Forelimb muscle (tissue), 1 donor: Measurements from ENCODE around the gene IMP4. TPM values are rescaled to one million over a fixed set of nuclear protein-coding genes. Genes with fewer than 3 reads are reported as not detected.
"Not testable (repeated sequence)": the region's sequence is repeated elsewhere in the genome, so short reads cannot be mapped to it uniquely, and the experiment has no call there.

Experiments used
- DNase-seq: peaks from one replicate; pipeline ENCODE4 v3.0.0-alpha.2; 2013; ENCODE audit warnings: low read depth
- polyA plus RNA-seq: library from polyadenylated mRNA; unstranded; fragments of 120-200 nt; gene quantifications from one replicate; pipeline ENCODE4 v1.2.1, GENCODE V29; 2013; ENCODE audit not compliant: insufficient read length

The IMP4 gene
- polyA plus RNA-seq: 39.8 TPM

DNA sequence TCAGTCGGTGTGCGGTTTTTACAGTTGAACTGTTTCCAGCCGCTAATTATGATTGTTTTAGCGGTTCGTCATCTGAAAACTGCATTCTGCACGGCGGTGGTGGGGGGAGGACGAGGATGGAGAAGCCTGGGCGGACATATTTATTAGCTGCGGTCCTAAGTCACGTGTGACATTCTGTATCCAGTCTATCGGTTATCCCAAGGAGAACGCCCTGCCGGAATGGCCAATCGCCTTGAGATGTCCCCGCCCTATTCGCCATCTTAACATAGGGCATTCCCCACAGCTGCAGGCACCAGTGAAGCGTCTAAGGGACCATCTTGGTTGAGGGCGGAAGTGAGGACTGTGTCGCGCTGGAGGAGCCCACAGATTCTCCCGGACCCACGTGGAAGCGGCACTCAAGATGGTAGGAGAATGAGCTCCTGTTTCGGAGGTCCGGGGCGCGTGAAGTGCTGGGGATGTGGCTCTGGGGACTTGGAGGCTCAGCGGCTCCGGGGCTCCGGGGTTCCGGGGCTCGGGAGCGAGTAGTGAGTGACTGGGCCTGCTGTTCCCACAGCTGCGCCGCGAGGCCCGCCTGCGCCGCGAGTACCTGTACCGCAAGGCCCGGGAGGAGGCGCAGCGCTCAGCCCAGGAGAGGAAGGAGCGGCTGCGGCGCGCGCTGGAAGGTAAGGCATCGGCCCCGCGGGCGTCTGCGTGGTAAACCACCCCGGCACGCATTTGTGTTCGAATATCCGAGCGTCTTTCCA lies at the start of gene IMP4:
IMP4 (plus strand) TSS at position 365 of the 743 bp plus-strand sequence; CDS start at position 401, 36 bp downstream.
- peak; percentile 99 for DNase-seq

DNA sequence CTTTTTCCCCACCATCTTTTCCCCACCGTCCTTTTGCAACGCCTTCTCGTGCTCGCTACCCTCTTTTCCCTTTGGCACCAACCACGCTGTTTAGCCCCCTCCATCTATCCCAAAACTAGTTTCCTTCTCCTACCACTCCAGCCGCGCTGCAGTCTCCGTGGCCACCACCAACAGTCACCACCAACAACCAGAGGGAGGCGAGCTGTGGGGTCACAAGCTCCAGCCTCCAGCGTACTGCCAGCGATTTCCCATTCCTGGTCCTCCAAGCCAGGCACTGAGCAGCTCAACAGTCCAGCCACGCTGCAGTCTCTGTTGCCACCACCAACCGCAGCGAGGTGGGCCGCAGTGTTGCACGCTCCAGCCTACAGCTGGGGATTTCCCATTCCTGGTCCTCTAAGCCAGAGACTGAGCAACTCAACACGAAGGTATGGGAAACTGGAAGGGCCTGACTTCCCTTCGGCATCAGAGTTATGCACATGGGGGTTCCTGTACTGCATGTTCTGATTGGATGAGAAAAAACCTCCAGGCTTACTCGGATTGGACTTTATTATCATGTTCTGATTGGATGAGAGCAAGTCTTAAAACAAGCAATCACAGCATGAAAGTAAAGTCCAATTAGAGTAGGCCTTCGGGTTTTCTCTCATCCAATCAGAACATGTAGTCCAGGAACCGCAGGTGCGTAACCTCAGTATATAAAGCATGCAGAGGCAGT lies 42.3 kb upstream of the IMP4 start:
- no peak for DNase-seq

DNA sequence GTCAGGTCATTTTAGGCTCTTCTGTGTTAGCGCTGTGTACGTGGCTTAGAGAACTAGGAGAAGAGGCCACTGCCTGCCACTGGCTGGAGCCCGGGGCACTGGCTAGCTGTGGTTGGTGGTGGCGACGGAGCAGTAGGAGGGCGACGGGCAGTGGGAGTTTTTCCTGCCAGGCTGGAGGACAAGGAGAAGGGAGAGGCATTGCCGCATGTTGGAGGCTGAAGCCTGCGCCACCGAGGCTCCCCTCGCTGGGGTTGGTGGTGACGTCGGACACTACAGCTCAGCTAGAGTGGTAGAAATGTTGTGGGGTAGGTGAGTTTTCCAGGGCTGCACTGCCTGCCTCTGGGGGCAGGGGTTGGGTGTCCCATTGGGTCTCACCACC lies 41.7 kb upstream of the IMP4 start:
- no peak for DNase-seq

DNA sequence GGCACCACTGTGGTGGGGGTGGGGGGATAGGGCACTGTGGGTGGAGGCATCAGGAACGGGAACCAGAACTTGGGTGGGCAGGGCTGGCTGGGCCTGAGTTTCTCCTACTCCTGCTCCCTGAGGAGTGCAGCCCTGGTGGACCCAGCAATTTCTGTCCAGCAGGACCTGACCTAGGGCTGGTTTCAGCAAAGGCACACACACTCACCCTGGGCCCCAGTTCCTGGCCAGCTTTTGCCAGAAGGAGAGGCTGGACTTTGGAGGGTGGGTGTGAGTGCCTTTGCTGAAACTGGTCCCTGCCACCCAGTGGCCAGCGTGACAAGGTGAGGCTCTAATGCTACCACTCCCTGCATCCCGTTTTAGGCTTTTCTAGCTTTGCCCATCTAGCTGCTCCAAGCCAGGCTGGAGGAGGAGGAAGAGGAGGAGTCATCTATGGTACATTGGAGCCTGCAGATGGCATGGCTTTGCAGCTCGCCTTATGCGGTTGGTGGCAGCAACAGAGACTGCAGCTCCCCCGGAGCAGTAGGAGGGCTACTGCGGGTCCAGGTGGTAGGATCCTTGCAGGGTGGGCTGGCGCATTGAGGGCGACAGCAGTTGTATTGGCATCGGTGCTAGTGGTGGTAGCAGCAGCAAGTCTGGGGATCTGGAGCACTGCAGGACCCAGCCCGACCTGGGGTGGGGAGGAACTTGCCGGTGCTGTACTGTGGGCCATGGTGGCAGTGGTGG lies 40.4 kb upstream of the IMP4 start:
- no peak for DNase-seq

DNA sequence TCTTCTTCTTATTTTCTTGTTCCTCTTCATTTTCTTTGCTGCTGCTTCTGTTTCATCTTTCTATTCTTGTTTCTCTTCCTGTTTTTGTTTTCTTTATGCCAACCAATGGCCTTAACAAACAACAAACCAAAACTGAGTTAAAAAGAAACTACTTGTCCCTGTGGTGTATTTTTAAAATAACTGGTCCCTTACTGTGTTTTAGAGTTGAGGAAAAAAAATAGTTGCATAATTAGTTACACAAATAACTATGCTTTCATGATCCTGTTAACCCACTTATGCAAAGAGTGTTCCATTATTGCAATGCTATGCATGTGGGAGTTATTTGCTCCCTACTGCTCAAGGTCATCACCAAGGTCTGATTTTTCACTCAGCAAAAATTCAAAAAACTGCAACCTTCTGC lies 39.5 kb upstream of the IMP4 start:
- no peak for DNase-seq

DNA sequence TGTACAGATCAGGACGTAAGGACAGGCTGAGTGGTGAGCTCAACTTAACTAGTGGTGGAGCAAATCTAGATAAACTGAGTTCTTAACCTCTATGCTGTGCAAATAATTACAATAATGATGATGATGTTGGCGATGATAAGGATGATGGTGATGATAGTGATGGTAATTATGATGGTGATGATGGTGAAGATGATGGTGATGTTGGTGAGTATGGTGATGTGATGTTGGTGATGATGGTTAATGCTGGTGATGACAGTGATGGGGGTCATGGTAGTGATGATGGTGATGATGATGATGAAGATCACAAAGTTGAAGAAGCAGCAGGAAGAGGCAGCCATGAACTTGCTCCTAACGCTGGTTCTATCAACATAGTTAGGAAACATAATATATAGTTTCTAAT lies 38.0 kb upstream of the IMP4 start:
- no peak for DNase-seq

GRCh38 chr2:130307850-130308249 lies 34.8 kb upstream of the IMP4 start:
- DNase-seq: no peak

DNA sequence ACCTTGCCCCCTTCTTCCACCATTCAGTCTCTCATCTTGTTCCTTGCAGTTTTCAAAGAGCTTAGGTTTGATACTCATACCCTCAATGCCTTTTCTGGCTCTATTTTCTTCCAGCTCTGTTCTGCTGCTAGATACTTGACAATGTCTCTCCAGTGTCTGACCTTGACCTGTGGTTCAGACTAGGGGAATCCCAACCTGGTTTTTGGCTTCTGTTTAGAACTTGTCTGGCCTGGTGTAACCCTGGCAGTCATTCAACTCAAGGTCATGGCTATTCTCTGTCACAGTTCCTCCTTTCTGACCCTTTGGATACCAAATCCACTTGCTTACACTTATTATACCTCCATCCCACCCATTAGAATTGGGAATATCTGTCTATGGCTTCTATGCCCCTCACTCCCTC lies 31.8 kb upstream of the IMP4 start:
- no peak for DNase-seq

- DNase-seq: no peak
Observed at GRCh38 chr2:130313812-130314334, 28.8 kb upstream of the IMP4 start.

GRCh38 chr2:130314377-130314776 lies 28.3 kb upstream of the IMP4 start:
- DNase-seq: no peak

DNA sequence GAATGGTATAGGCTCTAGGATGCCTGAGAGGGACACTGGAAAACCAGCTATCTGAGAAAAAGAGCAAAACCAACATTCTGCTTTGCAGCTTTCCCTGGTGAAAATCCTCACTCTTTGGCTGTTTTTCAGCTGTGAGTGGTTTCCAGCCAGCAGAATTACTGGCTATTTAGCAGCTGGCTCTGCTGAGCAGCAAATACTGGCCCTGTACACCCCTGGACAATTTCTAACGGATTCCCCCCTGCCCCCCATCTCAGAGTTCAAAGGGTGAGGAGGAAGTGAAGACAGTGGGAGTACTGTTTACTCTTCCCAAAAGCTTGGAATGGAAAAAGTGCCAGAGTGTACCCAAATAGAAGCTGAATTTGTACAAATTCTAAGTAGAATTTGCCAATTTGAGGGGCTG lies 26.1 kb upstream of the IMP4 start:
- no peak for DNase-seq

DNA sequence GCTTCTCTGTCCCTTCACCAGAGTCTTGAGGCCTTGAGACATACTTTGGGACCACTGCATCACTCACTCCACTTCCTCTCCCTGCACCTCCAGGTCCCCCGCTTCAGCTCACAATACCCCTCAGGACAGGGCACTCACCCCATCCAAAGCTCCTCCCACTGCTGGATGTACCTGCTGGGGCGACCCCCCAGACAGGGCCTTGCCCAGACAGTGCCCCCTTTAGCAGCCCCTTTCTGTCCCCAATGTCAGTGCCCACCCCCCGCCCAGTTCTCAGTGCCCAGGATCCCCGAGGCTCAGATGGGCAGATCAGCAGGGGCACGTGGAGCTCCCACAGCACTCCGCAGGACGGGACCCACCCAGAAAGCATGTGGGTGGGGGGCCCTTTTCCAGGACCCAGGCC lies 23.8 kb upstream of the IMP4 start:
- no peak for DNase-seq

DNA sequence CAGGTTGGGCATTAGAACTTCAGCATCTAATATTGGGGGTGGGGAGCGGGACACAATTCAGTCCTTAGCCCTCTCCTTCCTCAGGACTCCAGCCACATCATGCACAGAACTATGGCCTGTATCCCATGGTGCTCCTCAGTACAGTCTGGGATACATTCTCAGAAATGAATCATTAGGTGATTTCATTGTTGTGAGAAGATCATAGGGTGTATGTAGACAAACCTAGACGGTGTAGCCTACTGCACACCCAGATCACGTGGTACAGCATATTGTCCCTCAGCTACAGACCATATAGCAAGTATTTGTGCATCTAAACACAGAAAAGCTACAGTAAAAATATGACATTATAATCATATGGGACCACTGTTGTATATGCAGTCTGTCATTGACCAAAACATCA lies 23.2 kb upstream of the IMP4 start:
- DNase-seq: no peak

DNA sequence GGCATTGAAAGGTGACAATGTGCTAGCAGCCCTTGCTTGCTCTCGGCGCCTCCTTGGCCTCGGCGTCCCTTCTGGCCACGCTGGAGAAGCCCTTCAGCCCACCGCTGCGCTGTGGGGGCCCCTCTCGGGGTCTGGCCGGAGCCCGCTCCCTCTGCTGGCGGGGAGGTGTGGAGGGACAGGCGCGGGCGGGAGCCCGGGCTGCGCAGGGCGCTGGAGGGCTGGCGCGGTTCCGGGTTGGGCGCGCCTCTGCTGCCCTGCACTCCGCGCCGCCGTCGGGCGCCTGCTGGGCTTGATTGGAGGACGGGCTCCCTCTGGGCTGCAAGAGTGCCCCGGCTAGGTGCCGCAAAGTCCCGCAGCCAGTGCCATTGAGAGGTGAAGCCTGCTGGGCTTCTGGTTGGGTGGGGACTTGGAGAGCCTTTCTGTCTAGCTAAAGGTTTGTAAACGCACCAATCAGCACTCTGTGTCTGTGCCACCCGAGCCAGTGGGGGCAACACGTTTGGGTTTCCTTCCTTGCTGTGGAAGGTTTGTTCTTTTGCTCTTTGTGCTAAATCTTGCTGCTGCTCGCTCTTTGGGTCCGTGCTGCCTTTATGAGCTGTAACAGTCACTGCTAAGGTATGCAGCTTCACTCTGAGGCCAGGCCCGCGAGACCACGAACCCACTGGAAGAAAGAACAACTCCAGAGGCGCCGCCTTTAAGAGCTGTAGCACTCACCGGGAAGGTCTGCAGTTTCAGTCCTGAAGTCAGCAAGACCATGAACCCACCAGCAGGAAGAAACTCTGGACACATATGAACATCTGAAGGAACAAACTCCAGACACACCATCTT lies 14.8 kb upstream of the IMP4 start:
- no peak for DNase-seq

GRCh38 chr2:130328710-130329109 lies 14.0 kb upstream of the IMP4 start:
- DNase-seq: no peak

- no peak for DNase-seq
Observed at GRCh38 chr2:130332271-130333073, 10.2 kb upstream of the IMP4 start.

GRCh38 chr2:130333253-130333652 lies 9.4 kb upstream of the IMP4 start:
- DNase-seq: not testable (repeated sequence)

- DNase-seq: no peak
Observed at GRCh38 chr2:130334026-130334425, 8.7 kb upstream of the IMP4 start.

DNA sequence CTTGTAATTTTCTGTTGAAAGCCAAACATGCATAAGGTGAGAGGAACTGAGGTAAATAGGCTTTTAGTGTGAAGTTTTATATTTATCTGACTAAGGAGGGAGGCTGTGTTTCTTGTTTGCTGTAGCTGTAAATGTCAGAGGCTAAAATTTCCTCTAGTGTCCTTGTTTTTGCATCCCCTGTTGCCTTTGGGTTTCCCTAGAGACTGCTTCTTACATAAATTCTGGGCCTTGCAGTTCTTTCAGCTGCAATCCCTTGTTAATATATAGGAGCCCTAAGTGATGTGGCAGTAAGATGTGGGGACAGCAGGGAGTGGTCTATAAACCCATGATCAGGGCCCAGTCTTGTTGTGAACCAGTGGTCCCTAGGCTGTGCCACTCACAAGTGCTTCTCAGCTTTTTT lies 7.5 kb upstream of the IMP4 start:
- DNase-seq: no peak

DNA sequence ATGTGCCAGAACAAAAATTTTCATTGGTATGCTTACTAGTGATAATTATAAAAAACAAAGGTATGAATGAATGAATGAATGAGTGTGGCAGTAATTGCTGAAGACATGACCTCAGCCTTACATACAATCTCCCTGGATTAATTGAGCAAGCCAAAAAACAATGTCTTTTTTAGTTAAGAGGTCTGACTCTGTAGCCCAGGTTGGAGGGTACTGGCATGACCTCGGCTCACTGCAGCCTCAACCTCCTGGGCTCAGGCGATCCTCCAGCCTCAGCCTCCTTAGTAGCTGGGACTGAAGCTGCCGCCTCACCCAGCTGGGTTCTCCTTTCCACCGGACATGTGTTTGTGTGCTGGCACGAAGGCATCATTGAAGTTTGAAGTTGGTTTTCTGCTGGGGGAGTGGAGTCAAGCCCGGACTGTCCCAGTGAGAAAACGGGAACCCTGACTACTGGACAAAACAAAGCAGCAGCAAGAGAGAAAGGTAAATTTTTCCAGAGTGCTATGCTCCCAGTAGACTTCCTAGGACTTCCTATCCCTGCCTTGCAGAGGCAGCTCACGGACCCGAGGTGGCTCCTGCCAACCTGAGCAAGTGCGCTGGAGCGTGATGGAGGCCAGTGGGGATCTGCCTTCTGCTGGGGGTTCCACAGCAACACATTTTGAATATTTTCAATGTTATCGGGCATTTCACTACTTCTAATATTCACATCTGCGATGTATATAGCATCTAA lies 6.4 kb upstream of the IMP4 start:
- no peak for DNase-seq
